Measurements from ENCODE around the gene RBMS3.

The RBMS3 gene

DNA sequence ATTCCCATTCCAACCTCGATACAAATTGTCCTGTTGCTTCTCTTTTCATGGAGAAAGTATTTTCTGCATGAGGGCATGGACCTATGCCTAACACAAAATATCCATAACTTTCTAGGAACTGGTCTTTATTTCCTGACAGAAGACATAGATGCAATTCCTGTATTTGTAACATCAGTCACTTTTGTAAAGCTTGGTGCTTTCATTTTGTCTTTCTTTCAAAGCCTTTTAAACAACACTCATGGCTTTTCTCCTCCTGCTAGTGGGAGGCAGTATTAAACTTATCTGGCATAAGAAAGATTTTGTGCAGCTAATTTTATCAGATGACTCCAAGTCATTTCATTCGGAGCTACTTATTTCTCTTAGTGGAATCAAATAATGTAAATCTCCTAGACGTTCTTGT lies 616.0 kb downstream of the RBMS3 start:
- H3K4me3 ChIP-seq (ENCODE audit: low read depth, low read length) = no peak overlapping the region
- TF ChIP-seq, protein P1, sequence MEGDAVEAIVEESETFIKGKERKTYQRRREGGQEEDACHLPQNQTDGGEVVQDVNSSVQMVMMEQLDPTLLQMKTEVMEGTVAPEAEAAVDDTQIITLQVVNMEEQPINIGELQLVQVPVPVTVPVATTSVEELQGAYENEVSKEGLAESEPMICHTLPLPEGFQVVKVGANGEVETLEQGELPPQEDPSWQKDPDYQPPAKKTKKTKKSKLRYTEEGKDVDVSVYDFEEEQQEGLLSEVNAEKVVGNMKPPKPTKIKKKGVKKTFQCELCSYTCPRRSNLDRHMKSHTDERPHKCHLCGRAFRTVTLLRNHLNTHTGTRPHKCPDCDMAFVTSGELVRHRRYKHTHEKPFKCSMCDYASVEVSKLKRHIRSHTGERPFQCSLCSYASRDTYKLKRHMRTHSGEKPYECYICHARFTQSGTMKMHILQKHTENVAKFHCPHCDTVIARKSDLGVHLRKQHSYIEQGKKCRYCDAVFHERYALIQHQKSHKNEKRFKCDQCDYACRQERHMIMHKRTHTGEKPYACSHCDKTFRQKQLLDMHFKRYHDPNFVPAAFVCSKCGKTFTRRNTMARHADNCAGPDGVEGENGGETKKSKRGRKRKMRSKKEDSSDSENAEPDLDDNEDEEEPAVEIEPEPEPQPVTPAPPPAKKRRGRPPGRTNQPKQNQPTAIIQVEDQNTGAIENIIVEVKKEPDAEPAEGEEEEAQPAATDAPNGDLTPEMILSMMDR (IDR thresholded peaks at IDR 0.05; ENCODE audit: borderline replicate concordance, insufficient read depth, low read depth, low read length) = no peak

DNA sequence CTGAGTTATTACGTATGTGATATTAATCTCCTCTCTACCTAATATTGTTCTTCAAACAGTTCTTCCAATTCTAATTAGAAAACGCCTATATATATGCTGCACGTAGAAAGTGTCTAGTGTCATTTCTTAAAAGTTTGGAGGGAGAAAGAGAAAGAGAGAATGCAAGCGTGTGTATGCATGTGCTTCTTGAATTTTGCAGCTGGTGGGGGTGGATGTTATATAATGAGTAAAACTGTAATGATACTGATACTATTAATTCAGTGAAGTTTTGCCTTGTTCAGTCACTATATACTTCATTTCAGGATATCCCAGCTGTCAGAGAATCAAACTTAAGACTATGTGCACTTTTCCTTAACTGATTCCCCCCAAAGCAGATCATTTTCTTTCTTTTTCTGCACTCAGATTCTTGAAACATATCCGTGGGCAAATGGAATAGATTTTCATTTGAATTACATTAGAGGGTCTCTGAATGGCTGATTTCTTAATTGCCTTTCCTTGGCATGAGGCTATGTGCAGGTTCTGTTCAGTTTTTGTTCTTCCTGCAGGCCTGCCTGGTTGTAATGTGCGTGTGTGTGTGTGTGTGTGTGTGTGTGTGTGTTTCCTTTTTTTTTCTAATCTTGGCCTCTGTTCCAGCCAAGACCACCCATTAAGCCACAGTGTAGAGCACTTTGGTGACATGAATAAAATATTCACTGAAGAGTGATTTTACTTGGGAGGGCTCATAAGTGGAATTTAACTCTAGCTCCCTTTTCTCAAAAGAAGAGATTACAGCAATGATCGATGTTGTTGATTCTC lies 617.5 kb downstream of the RBMS3 start:
- TF ChIP-seq, protein P1 (IDR thresholded peaks at IDR 0.05; ENCODE audit: borderline replicate concordance, insufficient read depth, low read depth, low read length) = no peak
- H3K4me3 ChIP-seq (ENCODE audit: low read depth, low read length) = no peak overlapping the region

DNA sequence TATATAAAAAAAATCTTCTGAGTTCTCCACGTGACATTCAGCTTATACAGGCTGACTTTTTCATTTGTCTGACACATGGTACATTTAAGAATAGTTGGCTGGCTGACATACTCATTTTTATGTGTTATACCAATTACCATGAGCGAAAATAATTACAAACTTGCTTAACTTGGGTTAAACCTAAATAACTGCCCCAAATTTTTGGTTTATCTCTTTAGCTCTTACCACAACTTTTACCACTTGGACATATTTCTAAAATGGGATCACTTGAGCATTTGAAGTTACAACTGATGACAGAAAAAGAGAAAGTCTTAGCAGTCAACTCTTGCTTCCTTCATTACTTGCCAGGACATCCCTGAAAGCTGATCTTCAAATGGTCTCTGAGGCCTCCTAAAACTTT lies 618.1 kb downstream of the RBMS3 start:
- TF ChIP-seq, protein P1 (IDR thresholded peaks at IDR 0.05; ENCODE audit: borderline replicate concordance, insufficient read depth, low read depth, low read length) = no peak
- no peak overlapping the region for H3K4me3 ChIP-seq (ENCODE audit: low read depth, low read length)

DNA sequence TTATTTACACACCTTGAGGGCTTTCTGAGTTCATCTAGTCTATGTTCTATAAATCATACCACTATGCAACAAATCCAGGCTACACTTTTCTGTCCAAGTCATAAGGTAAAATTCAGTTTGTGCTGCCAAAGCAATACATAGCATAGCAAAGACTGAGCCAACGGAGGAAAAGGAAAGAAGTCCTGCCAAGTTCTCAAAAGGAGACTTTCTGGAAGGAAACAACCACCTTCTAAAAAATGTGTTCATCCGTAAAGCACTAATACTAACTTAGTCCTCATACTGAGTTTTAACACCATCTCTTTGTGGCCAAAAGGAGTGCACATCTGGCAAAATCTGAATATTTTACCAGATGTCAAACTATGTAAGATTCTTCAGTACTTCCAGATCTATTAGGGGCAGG lies 620.2 kb downstream of the RBMS3 start:
- TF ChIP-seq, protein P1 (IDR thresholded peaks at IDR 0.05; ENCODE audit: borderline replicate concordance, insufficient read depth, low read depth, low read length) = no peak
- H3K4me3 ChIP-seq (ENCODE audit: low read depth, low read length) = no peak overlapping the region

DNA sequence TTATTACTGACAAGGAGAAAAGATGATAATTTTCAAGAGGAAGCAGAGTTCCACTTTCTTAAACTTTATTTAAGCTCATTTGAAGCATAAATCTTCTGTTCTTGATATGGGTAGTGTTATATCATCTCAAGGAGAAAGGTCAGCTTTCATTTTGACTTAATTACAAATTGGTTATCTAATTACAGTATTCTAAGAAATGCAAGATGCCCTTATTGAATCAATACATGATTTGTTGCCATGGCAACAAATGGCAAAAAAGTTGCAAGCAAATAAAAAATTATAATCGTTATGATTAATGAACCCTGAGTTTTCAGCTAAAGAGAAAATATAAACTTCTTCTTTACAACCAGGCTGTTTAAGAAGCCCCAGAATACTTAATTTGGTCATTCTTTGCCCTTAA lies 622.7 kb downstream of the RBMS3 start:
- TF ChIP-seq, protein P1 (IDR thresholded peaks at IDR 0.05; ENCODE audit: borderline replicate concordance, insufficient read depth, low read depth, low read length) = no peak
- H3K4me3 ChIP-seq (ENCODE audit: low read depth, low read length) = no peak overlapping the region

DNA sequence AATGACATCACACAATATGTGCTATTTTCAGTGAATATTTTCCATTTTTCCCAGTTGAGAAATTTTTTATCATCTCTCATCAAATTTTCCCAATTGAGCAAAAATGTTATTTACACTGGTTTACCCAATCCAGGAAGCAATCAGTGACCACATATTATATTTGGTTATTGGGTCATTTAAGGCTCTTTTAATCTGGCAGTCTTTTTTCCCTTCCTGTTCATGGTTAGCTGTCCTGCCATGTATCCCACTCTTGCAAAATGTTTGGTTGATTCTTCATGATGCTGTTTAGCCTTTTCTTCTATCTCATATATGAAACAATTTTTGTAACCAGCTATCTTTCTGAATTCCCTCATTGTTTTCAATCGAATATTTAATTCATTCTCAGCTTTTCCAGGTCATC lies 626.0 kb downstream of the RBMS3 start:
- no peak overlapping the region for H3K4me3 ChIP-seq (ENCODE audit: low read depth, low read length)
- TF ChIP-seq, protein P1 (IDR thresholded peaks at IDR 0.05; ENCODE audit: borderline replicate concordance, insufficient read depth, low read depth, low read length) = no peak

DNA sequence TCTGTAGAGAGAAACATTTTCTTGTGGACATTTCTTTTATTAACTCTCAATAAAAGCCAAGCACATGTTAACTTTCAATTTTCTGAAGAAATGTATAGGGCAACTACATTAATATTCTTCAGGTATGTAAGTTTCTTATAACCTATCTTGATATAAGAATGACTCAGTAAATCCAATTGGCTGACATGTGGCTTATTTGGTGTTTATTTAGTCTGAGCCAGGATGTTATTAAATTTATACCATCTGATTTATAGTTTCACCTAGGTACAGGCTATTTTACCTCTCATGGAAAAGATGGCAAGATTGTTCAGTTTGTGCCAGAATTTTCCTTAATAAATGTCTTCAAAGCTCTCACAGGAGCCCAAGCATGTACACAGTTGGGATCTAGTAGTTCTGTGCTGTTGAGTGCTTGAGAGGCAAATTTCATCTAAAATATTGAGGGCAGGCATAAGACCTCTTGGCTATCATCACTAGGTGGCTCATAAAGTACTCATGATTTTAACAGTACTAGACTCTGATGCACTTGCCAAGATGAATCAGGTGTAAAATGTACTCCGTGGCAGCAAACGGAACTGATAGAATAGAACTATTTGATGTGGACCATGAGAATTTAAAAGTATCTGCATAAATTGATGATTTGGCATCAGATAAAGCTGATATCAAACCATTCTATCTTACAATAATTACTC lies 631.9 kb downstream of the RBMS3 start:
- TF ChIP-seq, protein P1 (IDR thresholded peaks at IDR 0.05; ENCODE audit: borderline replicate concordance, insufficient read depth, low read depth, low read length) = no peak
- H3K4me3 ChIP-seq (ENCODE audit: low read depth, low read length) = no peak overlapping the region

All from GM12875 (cell line).